ENCODE measurements around the gene SENP5.

DNA sequence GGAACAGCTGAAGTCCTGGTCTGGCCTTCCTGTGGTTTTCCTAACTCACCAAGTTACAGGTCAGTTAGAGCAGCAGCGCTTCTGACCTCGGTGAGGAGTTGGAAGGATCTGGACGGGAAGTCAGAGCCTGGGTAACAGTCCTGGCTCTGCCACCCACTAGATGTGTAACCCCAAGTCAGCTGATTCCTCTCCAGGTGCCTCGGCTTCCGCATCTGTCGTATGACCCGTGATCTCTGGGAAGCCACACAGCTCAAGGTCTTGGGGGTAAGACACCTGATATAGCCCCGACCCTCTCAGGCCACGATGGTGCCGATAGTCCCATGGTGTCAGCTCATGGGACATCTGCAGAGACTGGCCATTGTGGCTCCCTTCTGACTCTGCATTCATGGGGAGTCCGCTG lies 109.2 kb downstream of the SENP5 start:
- TF ChIP-seq, protein P1, sequence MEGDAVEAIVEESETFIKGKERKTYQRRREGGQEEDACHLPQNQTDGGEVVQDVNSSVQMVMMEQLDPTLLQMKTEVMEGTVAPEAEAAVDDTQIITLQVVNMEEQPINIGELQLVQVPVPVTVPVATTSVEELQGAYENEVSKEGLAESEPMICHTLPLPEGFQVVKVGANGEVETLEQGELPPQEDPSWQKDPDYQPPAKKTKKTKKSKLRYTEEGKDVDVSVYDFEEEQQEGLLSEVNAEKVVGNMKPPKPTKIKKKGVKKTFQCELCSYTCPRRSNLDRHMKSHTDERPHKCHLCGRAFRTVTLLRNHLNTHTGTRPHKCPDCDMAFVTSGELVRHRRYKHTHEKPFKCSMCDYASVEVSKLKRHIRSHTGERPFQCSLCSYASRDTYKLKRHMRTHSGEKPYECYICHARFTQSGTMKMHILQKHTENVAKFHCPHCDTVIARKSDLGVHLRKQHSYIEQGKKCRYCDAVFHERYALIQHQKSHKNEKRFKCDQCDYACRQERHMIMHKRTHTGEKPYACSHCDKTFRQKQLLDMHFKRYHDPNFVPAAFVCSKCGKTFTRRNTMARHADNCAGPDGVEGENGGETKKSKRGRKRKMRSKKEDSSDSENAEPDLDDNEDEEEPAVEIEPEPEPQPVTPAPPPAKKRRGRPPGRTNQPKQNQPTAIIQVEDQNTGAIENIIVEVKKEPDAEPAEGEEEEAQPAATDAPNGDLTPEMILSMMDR (IDR thresholded peaks at IDR 0.05): no peak
- no peak for TF ChIP-seq POLR2A (IDR thresholded peaks at IDR 0.05)
- TF ChIP-seq EP300 (IDR thresholded peaks at IDR 0.05): no peak
